ENCODE measurements around the gene GPC6.

Gene GPC6

DNA sequence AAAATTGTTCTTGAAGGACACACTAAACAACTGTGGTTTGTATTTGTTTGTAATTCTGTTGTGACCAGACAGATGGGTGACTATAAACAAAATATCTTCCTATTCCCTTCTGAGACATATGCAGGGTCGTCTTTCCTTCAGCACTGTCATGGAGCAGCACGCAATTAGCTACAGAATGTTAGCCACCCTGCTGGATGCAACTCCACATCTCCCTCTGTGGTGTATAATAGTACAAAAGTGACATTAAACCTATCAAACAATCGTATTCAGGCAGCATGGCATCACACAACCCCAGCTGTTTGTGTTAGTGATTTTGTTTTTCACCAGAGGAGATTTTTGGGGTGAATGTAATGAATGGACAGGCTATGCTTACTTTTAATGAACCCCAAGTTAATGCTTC lies 146.2 kb downstream of the GPC6 start:
- TF ChIP-seq, protein P1, sequence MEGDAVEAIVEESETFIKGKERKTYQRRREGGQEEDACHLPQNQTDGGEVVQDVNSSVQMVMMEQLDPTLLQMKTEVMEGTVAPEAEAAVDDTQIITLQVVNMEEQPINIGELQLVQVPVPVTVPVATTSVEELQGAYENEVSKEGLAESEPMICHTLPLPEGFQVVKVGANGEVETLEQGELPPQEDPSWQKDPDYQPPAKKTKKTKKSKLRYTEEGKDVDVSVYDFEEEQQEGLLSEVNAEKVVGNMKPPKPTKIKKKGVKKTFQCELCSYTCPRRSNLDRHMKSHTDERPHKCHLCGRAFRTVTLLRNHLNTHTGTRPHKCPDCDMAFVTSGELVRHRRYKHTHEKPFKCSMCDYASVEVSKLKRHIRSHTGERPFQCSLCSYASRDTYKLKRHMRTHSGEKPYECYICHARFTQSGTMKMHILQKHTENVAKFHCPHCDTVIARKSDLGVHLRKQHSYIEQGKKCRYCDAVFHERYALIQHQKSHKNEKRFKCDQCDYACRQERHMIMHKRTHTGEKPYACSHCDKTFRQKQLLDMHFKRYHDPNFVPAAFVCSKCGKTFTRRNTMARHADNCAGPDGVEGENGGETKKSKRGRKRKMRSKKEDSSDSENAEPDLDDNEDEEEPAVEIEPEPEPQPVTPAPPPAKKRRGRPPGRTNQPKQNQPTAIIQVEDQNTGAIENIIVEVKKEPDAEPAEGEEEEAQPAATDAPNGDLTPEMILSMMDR (IDR thresholded peaks at IDR 0.05; ENCODE audit: unreplicated experiment in 3 of 3), result no peak
- Mint-ChIP-seq H3K27ac (no peak overlapping the region), H3K36me3 (ENCODE audit: low read depth) (no peaks in the 10 kb centered on the region), H3K27me3 (ENCODE audit: low read depth) (no peaks in the 10 kb centered on the region), H3K4me3 (no peak overlapping the region), H3K9me3 (no peaks in the 10 kb centered on the region), H3K4me1 (peaks cover 4% of the 10 kb centered on the region)

DNA sequence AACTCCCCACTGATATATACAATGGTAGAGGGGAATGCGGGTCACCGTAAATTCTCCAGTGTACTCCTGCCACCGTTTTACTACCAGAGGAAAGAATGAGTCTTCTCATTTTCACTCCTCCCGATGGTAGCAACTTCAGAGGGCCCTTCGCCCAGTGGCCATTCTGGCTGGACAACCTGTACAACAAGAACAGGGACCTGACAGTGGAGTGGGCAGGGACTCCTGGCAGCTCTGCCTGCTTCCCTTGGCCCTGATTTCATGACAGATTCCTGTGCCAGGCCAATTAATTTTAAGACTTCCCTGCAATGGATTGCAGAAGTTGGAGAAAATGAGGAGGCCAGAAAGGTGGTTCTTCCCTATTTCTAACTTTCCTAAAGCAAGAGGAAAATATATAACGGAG lies 148.9 kb downstream of the GPC6 start:
- H3K4me1 Mint-ChIP-seq, result peaks cover 4% of the 10 kb centered on the region
- H3K27me3 Mint-ChIP-seq (ENCODE audit: low read depth), result no peaks in the 10 kb centered on the region
- TF ChIP-seq, protein P1 (IDR thresholded peaks at IDR 0.05; ENCODE audit: unreplicated experiment in 3 of 3), result no peak
- H3K27ac Mint-ChIP-seq, result no peak overlapping the region
- H3K4me3 Mint-ChIP-seq, result no peak overlapping the region
- no peaks in the 10 kb centered on the region for H3K36me3 Mint-ChIP-seq (ENCODE audit: low read depth)
- no peaks in the 10 kb centered on the region for H3K9me3 Mint-ChIP-seq

DNA sequence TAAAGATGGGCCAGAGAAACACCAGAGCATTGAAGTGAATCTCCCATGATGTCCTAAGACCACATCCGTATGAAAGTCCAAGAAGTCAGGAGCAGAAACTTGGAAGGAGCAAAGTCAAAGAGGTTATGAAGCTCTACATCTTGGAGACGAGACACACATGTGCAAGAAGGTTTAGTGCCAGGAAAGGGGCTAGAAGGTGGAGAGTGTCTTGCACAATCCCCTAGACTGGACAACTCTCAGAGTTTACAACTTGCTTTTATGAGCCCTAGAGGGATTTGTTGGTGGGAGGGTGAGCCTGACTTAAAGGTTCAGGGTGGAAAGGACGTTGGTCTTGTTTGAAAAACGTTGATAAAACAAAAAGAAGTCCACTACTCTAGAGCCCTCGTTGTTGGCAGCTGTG lies 150.6 kb downstream of the GPC6 start:
- H3K4me1 Mint-ChIP-seq, result peaks cover 4% of the 10 kb centered on the region
- no peaks in the 10 kb centered on the region for H3K27me3 Mint-ChIP-seq (ENCODE audit: low read depth)
- TF ChIP-seq, protein P1 (IDR thresholded peaks at IDR 0.05; ENCODE audit: unreplicated experiment in 3 of 3), result no peak
- no peaks in the 10 kb centered on the region for H3K36me3 Mint-ChIP-seq (ENCODE audit: low read depth)
- H3K4me3 Mint-ChIP-seq, result no peak overlapping the region
- H3K27ac Mint-ChIP-seq, result no peak overlapping the region
- H3K9me3 Mint-ChIP-seq, result no peaks in the 10 kb centered on the region

DNA sequence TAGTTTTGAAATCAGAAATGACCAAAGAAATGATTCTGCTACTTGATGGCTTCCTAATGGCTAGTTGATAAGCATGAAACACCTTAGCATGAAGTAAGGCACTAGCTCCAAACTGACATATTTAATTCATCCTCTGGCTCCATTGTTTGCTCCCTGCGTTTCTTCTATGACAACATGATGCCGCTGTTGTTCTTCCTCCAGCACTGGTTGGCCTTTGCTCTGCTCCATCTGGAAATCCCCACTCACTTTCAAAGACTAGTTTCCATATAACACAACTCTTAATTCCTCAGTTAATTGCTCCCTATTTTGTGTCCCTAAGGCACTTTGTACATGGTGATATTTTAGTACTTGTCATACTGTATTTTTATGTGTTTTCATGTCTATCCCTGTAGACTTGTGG lies 151.6 kb downstream of the GPC6 start:
- Mint-ChIP-seq H3K27ac (no peak overlapping the region), H3K36me3 (ENCODE audit: low read depth) (no peaks in the 10 kb centered on the region), H3K9me3 (no peaks in the 10 kb centered on the region), H3K4me3 (no peak overlapping the region), H3K4me1 (peaks cover 4% of the 10 kb centered on the region), H3K27me3 (ENCODE audit: low read depth) (no peaks in the 10 kb centered on the region)
- TF ChIP-seq, protein P1 (IDR thresholded peaks at IDR 0.05; ENCODE audit: unreplicated experiment in 3 of 3), result no peak

DNA sequence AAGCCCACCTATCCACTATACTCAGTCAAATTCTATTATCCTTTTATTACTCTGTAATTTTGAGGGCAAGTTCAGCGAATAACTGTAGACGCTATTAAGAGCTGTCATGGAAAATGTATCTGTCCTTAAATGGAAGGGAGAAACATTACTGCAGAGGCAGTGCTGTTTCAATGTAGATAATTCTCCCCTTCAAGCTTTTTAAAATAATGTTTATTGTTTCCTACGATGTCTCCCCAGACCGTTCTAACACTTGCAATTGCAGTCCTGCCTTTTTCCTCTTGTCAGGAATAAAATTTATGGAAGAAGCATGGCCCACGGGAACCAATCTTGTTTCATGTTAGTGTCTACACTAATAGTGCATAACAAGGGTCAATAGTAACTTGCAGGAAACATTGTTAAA lies 159.5 kb downstream of the GPC6 start:
- Mint-ChIP-seq H3K4me3 (no peak overlapping the region), H3K36me3 (ENCODE audit: low read depth) (no peaks in the 10 kb centered on the region), H3K9me3 (no peaks in the 10 kb centered on the region), H3K4me1 (peaks cover 5% of the 10 kb centered on the region), H3K27ac (no peak overlapping the region), H3K27me3 (ENCODE audit: low read depth) (no peaks in the 10 kb centered on the region)
- TF ChIP-seq, protein P1 (IDR thresholded peaks at IDR 0.05; ENCODE audit: unreplicated experiment in 3 of 3), result no peak

DNA sequence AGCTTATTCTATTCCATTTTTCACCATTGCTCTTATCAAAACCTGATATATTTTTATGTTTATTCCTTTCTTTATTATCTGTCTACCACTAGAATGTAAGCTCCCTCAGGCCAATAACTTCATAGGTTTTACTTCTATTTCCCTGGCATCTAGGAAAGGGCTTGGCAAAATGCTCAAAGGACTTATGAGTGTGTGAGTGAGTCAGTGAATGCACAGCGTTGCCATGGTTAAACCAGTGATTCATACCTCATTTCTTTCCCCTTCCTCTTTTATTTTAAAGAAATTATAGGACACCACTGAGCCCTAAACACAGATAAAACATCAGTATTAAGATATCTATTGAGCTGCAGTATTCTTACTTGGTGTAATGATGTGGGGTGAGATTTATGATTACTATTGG lies 162.1 kb downstream of the GPC6 start:
- Mint-ChIP-seq H3K4me1 (peaks cover 5% of the 10 kb centered on the region), H3K4me3 (no peak overlapping the region)

More for the DNA sequence above, 162.1 kb downstream of the GPC6 start:
- Mint-ChIP-seq H3K27ac (no peak overlapping the region), H3K36me3 (ENCODE audit: low read depth) (no peaks in the 10 kb centered on the region), H3K27me3 (ENCODE audit: low read depth) (no peaks in the 10 kb centered on the region), H3K9me3 (peaks cover 3% of the 10 kb centered on the region)
- TF ChIP-seq, protein P1 (IDR thresholded peaks at IDR 0.05; ENCODE audit: unreplicated experiment in 3 of 3), result no peak
